ENCODE data around the gene ACAD10.

The ACAD10 gene

GRCh38 chr12:111687255-111687654 lies 1.4 kb downstream of the ACAD10 start:
- TF ChIP-seq, protein P1, sequence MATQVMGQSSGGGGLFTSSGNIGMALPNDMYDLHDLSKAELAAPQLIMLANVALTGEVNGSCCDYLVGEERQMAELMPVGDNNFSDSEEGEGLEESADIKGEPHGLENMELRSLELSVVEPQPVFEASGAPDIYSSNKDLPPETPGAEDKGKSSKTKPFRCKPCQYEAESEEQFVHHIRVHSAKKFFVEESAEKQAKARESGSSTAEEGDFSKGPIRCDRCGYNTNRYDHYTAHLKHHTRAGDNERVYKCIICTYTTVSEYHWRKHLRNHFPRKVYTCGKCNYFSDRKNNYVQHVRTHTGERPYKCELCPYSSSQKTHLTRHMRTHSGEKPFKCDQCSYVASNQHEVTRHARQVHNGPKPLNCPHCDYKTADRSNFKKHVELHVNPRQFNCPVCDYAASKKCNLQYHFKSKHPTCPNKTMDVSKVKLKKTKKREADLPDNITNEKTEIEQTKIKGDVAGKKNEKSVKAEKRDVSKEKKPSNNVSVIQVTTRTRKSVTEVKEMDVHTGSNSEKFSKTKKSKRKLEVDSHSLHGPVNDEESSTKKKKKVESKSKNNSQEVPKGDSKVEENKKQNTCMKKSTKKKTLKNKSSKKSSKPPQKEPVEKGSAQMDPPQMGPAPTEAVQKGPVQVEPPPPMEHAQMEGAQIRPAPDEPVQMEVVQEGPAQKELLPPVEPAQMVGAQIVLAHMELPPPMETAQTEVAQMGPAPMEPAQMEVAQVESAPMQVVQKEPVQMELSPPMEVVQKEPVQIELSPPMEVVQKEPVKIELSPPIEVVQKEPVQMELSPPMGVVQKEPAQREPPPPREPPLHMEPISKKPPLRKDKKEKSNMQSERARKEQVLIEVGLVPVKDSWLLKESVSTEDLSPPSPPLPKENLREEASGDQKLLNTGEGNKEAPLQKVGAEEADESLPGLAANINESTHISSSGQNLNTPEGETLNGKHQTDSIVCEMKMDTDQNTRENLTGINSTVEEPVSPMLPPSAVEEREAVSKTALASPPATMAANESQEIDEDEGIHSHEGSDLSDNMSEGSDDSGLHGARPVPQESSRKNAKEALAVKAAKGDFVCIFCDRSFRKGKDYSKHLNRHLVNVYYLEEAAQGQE (IDR thresholded peaks at IDR 0.05; ENCODE audit: insufficient read depth in 1 of 2, low read depth in 2 of 2, low read length in 2 of 2), result no peak
- TF ChIP-seq SIN3A (IDR thresholded peaks at IDR 0.05; ENCODE audit: borderline replicate concordance, insufficient read depth, low read length), result no peak
- TF ChIP-seq FOXP2 (optimal IDR thresholded peaks at IDR 0.05; ENCODE audit: borderline replicate concordance, extremely low read depth, extremely low read length, insufficient read depth), result no peak
- no peak for TF ChIP-seq TAF1 (IDR thresholded peaks at IDR 0.05; ENCODE audit: borderline replicate concordance, insufficient read depth, low read length)
- no peak for TF ChIP-seq POLR2AphosphoS5 (IDR thresholded peaks at IDR 0.05; ENCODE audit: low read depth, low read length)

DNA sequence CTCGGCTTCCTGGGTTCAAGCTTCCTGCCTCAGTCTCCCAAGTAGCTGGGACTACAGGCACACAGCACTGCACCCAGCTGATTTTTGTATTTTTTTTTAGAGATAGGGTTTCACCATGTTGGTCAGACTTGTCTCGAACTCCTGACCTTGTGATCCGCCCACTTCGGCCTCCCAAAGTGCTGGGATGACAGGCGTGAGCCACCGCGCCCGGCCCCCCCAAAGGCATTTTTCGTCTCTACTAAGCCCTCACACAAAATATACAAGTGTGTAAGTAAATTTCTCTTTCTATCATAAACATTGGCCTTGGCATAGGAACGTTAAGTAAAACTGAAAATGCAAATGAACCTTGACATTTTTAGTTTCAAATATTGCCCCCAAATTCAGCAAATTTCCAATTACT lies 2.1 kb downstream of the ACAD10 start:
- TF ChIP-seq SIN3A (IDR thresholded peaks at IDR 0.05; ENCODE audit: borderline replicate concordance, insufficient read depth, low read length) (no peak), FOXP2 (optimal IDR thresholded peaks at IDR 0.05; ENCODE audit: borderline replicate concordance, extremely low read depth, extremely low read length, insufficient read depth) (no peak), TAF1 (IDR thresholded peaks at IDR 0.05; ENCODE audit: borderline replicate concordance, insufficient read depth, low read length) (no peak), POLR2AphosphoS5 (IDR thresholded peaks at IDR 0.05; ENCODE audit: low read depth, low read length) (no peak)
- TF ChIP-seq, protein P1 (IDR thresholded peaks at IDR 0.05; ENCODE audit: insufficient read depth in 1 of 2, low read depth in 2 of 2, low read length in 2 of 2), result no peak

- no peak for TF ChIP-seq SIN3A (IDR thresholded peaks at IDR 0.05; ENCODE audit: borderline replicate concordance, insufficient read depth, low read length)
- no peak for TF ChIP-seq POLR2AphosphoS5 (IDR thresholded peaks at IDR 0.05; ENCODE audit: low read depth, low read length)
- no peak for TF ChIP-seq TAF1 (IDR thresholded peaks at IDR 0.05; ENCODE audit: borderline replicate concordance, insufficient read depth, low read length)
- TF ChIP-seq, protein P1 (IDR thresholded peaks at IDR 0.05; ENCODE audit: insufficient read depth in 1 of 2, low read depth in 2 of 2, low read length in 2 of 2), result no peak
- no peak for TF ChIP-seq FOXP2 (optimal IDR thresholded peaks at IDR 0.05; ENCODE audit: borderline replicate concordance, extremely low read depth, extremely low read length, insufficient read depth)
Observed at GRCh38 chr12:111691262-111691661, 5.4 kb downstream of the ACAD10 start.

GRCh38 chr12:111692575-111693210 lies 6.8 kb downstream of the ACAD10 start:
- TF ChIP-seq SIN3A (IDR thresholded peaks at IDR 0.05; ENCODE audit: borderline replicate concordance, insufficient read depth, low read length), result no peak
- TF ChIP-seq POLR2AphosphoS5 (IDR thresholded peaks at IDR 0.05; ENCODE audit: low read depth, low read length), result no peak
- TF ChIP-seq FOXP2 (optimal IDR thresholded peaks at IDR 0.05; ENCODE audit: borderline replicate concordance, extremely low read depth, extremely low read length, insufficient read depth), result no peak
- TF ChIP-seq TAF1 (IDR thresholded peaks at IDR 0.05; ENCODE audit: borderline replicate concordance, insufficient read depth, low read length), result no peak
- TF ChIP-seq, protein P1 (IDR thresholded peaks at IDR 0.05; ENCODE audit: insufficient read depth in 1 of 2, low read depth in 2 of 2, low read length in 2 of 2), result no peak

All from PFSK-1 (cell line).